Gastrocnemius medialis (tissue), 4 donors: Measurements from ENCODE around the gene SGCB.

Source experiments
- POLR2A ChIP-seq, 2 donors: fragments of 450-650 bp; IDR thresholded peaks; one replicate each; pipeline ENCODE4 v1.6.1; 2017; ENCODE audit warnings: antibody characterized with exemption in 2 of 2, mild to moderate bottlenecking in 2 of 2, moderate library complexity in 2 of 2
- TF ChIP-seq, protein P1 (sequence below), 5 experiments: fragments of 450-650 bp in 3 of 5; fragments of 200-600 bp in 2 of 5; sonication (generic) in 2 of 5; IDR thresholded peaks in 4 of 5; conservative IDR thresholded peaks in 1 of 5; 1 replicate in 4 of 5; 2 replicates in 1 of 5; pipeline ENCODE4 v1.5.1; 2016 to 2019; ENCODE audit warnings: antibody characterized with exemption in 5 of 5, mild to moderate bottlenecking in 3 of 5, moderate library complexity in 3 of 5

DNA sequence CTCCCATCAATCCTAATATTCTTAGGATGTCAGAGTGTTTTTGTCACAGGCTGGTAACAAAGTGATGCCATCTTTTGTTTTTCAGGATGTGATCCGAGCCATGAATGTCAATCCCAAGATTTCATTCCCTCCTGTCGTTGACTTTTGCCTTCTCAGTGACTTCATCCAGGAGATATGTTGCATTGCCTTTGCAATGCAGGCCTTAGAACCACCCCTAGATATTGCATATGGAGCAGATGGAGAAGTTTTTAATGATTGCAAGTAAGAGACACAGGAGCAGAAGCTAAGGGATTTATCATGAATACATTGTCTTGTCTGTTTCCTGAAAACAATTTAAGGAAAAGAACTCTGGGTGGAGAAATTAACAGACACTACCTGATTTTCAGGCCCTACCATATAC is 41.6 kb upstream of the SGCB start:
- no peak for TF ChIP-seq POLR2A (IDR thresholded peaks at IDR 0.05)
- TF ChIP-seq, protein P1, sequence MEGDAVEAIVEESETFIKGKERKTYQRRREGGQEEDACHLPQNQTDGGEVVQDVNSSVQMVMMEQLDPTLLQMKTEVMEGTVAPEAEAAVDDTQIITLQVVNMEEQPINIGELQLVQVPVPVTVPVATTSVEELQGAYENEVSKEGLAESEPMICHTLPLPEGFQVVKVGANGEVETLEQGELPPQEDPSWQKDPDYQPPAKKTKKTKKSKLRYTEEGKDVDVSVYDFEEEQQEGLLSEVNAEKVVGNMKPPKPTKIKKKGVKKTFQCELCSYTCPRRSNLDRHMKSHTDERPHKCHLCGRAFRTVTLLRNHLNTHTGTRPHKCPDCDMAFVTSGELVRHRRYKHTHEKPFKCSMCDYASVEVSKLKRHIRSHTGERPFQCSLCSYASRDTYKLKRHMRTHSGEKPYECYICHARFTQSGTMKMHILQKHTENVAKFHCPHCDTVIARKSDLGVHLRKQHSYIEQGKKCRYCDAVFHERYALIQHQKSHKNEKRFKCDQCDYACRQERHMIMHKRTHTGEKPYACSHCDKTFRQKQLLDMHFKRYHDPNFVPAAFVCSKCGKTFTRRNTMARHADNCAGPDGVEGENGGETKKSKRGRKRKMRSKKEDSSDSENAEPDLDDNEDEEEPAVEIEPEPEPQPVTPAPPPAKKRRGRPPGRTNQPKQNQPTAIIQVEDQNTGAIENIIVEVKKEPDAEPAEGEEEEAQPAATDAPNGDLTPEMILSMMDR (IDR thresholded peaks at IDR 0.05 in 4 of 5, conservative IDR thresholded peaks at IDR 0.05 in 1 of 5) = no peak
